ENCODE measurements around the gene PEX11G.

Gene PEX11G

DNA sequence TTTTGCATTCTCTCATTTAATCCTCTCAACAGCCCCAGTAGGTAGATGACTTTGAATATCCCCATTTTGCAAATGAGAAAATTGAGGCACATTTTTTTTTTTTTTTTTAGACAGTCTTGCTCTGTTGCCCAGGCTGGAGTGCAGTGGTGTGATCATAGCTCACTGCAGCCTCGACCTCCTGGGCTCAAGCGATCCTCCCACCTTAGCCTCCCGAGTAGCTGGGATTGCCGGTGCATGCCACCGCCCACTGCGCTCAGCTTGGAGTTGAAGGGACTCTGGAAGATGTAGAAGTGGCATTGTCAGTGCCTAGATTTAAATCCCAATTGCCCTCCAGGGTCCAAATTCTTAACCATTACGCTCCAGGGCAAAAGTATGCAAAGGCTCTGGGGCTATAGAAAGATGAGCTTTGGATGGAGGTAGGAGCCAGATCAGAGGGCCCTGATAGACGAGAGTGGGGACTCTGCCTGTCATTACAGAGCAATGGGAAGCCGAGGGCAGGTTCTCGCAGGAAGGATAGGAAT is 32.8 kb upstream of the PEX11G start:
- Histone ChIP-seq H3K4me1 (peaks cover 10% of the 10 kb centered on the region), H3K79me2 (peaks cover 2% of the 10 kb centered on the region), H3K9me3 (ENCODE audit: control insufficient read depth, low read length) (no peaks in the 10 kb centered on the region), H3K4me2 (ENCODE audit: low read length) (peak overlapping the region; percentile 95), H3K9ac (no peak overlapping the region), H2AFZ (peak overlapping the region; percentile 80), H3K36me3 (ENCODE audit: control insufficient read depth, insufficient read depth, low read length) (no peaks in the 10 kb centered on the region), H3K4me3 (ENCODE audit: low read depth, low read length) (no peak overlapping the region), H3K27me3 (ENCODE audit: control insufficient read depth, insufficient read depth, low read length) (no peaks in the 10 kb centered on the region), H3K27ac (peak overlapping the region; percentile 43)
- TF ChIP-seq, protein P1, sequence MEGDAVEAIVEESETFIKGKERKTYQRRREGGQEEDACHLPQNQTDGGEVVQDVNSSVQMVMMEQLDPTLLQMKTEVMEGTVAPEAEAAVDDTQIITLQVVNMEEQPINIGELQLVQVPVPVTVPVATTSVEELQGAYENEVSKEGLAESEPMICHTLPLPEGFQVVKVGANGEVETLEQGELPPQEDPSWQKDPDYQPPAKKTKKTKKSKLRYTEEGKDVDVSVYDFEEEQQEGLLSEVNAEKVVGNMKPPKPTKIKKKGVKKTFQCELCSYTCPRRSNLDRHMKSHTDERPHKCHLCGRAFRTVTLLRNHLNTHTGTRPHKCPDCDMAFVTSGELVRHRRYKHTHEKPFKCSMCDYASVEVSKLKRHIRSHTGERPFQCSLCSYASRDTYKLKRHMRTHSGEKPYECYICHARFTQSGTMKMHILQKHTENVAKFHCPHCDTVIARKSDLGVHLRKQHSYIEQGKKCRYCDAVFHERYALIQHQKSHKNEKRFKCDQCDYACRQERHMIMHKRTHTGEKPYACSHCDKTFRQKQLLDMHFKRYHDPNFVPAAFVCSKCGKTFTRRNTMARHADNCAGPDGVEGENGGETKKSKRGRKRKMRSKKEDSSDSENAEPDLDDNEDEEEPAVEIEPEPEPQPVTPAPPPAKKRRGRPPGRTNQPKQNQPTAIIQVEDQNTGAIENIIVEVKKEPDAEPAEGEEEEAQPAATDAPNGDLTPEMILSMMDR (IDR thresholded peaks at IDR 0.05) = no peak

- Histone ChIP-seq H3K27ac (no peak overlapping the region), H3K27me3 (ENCODE audit: control insufficient read depth, insufficient read depth, low read length) (no peaks in the 10 kb centered on the region), H2AFZ (no peak overlapping the region), H3K79me2 (peaks cover 2% of the 10 kb centered on the region), H3K4me2 (ENCODE audit: low read length) (no peak overlapping the region), H3K36me3 (ENCODE audit: control insufficient read depth, insufficient read depth, low read length) (no peaks in the 10 kb centered on the region), H3K4me1 (peaks cover 12% of the 10 kb centered on the region), H3K4me3 (ENCODE audit: low read depth, low read length) (no peak overlapping the region), H3K9ac (no peak overlapping the region), H3K9me3 (ENCODE audit: control insufficient read depth, low read length) (no peaks in the 10 kb centered on the region)
- TF ChIP-seq, protein P1 (IDR thresholded peaks at IDR 0.05) = no peak
Measured at GRCh38 chr19:7520131-7521051, 31.6 kb upstream of the PEX11G start.

- TF ChIP-seq, protein P1 (IDR thresholded peaks at IDR 0.05) = no peak
- Histone ChIP-seq H3K4me1 (peaks cover 18% of the 10 kb centered on the region), H3K36me3 (ENCODE audit: control insufficient read depth, insufficient read depth, low read length) (no peaks in the 10 kb centered on the region), H2AFZ (no peak overlapping the region), H3K27ac (no peak overlapping the region), H3K9me3 (ENCODE audit: control insufficient read depth, low read length) (no peaks in the 10 kb centered on the region), H3K4me2 (ENCODE audit: low read length) (no peak overlapping the region), H3K9ac (no peak overlapping the region), H3K4me3 (ENCODE audit: low read depth, low read length) (no peak overlapping the region), H3K27me3 (ENCODE audit: control insufficient read depth, insufficient read depth, low read length) (no peaks in the 10 kb centered on the region), H3K79me2 (peaks cover 2% of the 10 kb centered on the region)
Measured at GRCh38 chr19:7519361-7520130, 30.7 kb upstream of the PEX11G start.

DNA sequence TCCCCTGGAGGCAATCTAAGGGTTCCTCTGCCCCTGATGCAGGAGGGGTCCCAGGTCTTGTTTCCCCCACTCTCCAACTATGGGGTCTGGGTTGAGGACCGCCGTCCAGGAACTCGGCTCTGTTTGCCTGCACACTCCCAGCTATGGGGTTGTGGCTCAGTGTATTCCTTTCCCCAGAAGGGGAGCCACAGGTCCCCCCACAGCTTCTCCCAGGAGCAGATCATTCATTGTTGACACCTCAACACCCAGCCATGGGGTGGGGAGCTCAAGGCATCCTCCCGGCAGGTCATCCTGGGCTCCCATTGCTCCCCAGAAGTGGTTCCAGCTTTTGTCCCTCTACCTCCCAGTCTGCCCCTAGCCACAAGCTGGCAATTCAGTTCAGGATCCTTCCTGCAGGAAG is 28.0 kb upstream of the PEX11G start:
- Histone ChIP-seq H3K9ac (peak overlapping the region; percentile 49), H3K9me3 (ENCODE audit: control insufficient read depth, low read length) (no peaks in the 10 kb centered on the region), H3K27me3 (ENCODE audit: control insufficient read depth, insufficient read depth, low read length) (no peaks in the 10 kb centered on the region), H3K4me1 (peaks cover 16% of the 10 kb centered on the region), H3K27ac (peak overlapping the region; percentile 73), H2AFZ (no peak overlapping the region), H3K4me2 (ENCODE audit: low read length) (peak overlapping the region; percentile 98), H3K4me3 (ENCODE audit: low read depth, low read length) (peak overlapping the region; percentile 83), H3K36me3 (ENCODE audit: control insufficient read depth, insufficient read depth, low read length) (no peaks in the 10 kb centered on the region), H3K79me2 (no peaks in the 10 kb centered on the region)
- TF ChIP-seq, protein P1 (IDR thresholded peaks at IDR 0.05) = no peak
